ENCODE results near the gene ABCB11. TPM values are rescaled to one million over a fixed set of nuclear protein-coding genes. Genes with fewer than 3 reads are reported as not detected.
"Not testable (repeated sequence)": the region's sequence is repeated elsewhere in the genome, so short reads cannot be mapped to it uniquely, and the experiment has no call there.

The ABCB11 gene
- total RNA-seq, 2 experiments from 2014 or later: not detected

DNA sequence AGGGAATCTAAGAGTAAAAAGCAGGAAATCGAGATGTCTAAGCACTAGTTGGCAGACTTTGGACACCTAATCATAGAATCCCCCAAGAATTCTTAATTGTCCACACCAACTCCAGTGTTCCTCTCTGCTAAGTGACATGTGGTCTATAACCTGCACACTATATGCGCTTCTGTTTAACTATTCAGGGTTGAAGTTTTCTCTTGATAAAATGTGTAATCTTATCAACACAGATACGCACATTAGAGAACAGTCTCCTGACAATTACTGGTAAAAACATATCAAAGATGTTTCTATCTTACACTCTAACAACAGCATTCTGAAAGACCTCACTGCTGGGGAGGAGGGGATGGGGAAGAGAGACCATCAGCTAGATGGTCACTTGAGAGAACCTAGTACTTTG lies 3.9 kb downstream of the ABCB11 start:
- no peak for DNase-seq
- no peak overlapping the region for H3K27ac Mint-ChIP-seq
- no peaks in the 10 kb centered on the region for H3K36me3 Mint-ChIP-seq
- H3K27me3 Mint-ChIP-seq: no peaks in the 10 kb centered on the region
- H3K4me3 Mint-ChIP-seq: no peak overlapping the region
- peaks cover 8% of the 10 kb centered on the region for H3K4me1 Mint-ChIP-seq
- no peaks in the 10 kb centered on the region for H3K9me3 Mint-ChIP-seq

DNA sequence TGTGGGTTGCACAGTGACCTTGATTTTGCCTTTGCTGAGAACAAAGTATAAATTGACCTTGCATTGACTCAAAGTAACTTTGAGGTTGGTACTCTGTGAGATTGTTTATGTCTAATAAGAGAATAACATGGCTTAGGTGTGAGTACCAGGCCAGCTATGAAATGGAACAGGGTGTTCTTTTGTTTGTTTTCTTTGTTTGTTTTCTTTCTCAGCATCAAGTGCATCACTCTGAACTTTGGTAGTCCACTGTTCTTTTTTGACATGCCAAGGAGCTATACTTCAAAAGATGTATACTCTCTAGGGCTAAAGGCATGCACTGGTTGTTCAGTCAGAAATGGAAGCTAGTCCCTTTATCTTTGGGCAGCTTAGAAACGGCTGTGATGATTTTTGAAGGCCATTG lies 5.1 kb downstream of the ABCB11 start:
- no peak for DNase-seq
- Mint-ChIP-seq H3K27me3 (no peaks in the 10 kb centered on the region), H3K9me3 (no peaks in the 10 kb centered on the region), H3K4me1 (peaks cover 8% of the 10 kb centered on the region), H3K4me3 (no peak overlapping the region), H3K27ac (no peak overlapping the region), H3K36me3 (no peaks in the 10 kb centered on the region)

- Mint-ChIP-seq H3K4me3 (no peak overlapping the region), H3K27me3 (no peaks in the 10 kb centered on the region), H3K9me3 (no peaks in the 10 kb centered on the region), H3K36me3 (no peaks in the 10 kb centered on the region), H3K4me1 (peaks cover 8% of the 10 kb centered on the region), H3K27ac (no peak overlapping the region)
- no peak for DNase-seq
Measured at GRCh38 chr2:169023161-169023560, 8.0 kb downstream of the ABCB11 start.

GRCh38 chr2:169018390-169018789 lies 12.7 kb downstream of the ABCB11 start:
- Mint-ChIP-seq H3K36me3 (no peaks in the 10 kb centered on the region), H3K27ac (no peak overlapping the region), H3K4me1 (no peaks in the 10 kb centered on the region), H3K4me3 (no peak overlapping the region), H3K9me3 (no peaks in the 10 kb centered on the region), H3K27me3 (peaks cover 7% of the 10 kb centered on the region)
- DNase-seq: no peak

DNA sequence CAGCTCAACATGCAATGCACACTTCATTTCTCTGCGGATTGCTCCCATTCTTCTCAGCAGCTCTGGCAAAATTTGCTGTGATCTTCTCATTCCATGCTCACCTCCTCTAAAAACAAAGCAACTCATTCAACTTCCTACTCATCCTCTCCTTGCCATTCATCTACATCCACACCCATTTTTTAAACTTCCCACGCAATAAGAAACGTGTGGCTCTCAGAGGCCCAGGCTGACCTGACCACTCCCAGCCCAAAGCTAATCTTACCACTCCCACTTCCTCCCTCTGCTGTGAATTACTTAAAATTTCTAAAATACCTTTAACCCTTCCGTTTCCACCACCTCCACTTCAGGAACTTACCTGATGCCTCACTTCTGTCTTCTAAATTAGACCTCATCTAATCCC lies 15.2 kb downstream of the ABCB11 start:
- no peak for DNase-seq
- no peak overlapping the region for H3K27ac Mint-ChIP-seq
- H3K4me3 Mint-ChIP-seq: no peak overlapping the region
- peaks cover 10% of the 10 kb centered on the region for H3K27me3 Mint-ChIP-seq
- H3K36me3 Mint-ChIP-seq: no peaks in the 10 kb centered on the region
- H3K4me1 Mint-ChIP-seq: no peaks in the 10 kb centered on the region
- no peaks in the 10 kb centered on the region for H3K9me3 Mint-ChIP-seq

DNA sequence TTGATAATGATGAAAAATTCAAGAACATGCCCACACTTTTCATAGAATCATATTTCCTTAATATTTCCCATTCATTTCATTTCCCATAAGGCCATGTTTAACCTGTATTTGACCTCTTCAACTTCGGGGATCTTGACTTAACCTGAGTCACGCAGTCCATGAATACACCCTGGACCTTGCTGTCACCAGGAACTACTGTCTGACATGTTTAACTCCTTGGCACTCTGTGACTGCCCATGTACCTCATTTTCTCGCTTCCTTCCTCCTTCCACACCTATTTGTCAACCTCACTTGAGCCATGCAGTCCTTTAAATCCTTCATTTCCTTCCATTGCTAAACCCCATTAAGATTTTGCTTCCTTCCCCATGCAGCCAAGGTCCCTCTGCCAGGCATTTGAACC lies 16.3 kb downstream of the ABCB11 start:
- Mint-ChIP-seq H3K27ac (no peak overlapping the region), H3K36me3 (no peaks in the 10 kb centered on the region), H3K4me3 (no peak overlapping the region), H3K27me3 (peaks cover 10% of the 10 kb centered on the region), H3K4me1 (no peaks in the 10 kb centered on the region), H3K9me3 (no peaks in the 10 kb centered on the region)
- DNase-seq: no peak

DNA sequence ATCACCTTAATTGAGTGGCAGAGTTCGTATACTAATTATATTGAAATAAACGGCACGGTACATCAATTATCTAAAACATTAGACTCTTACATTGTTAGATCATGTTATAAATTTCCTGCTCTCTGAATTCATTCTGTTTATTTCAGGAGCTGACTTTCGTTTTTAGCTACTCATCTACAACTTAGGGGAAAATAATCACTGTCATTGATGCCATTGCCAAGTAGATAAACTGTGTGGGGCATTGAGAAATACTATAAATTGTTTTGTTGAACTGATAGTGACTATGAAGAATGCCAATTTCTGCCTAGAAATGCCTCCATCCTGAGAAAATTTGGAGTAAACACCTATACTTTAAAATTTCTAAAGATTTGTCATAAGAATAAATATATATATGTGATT lies 17.5 kb downstream of the ABCB11 start:
- peaks cover 10% of the 10 kb centered on the region for H3K27me3 Mint-ChIP-seq
- no peak overlapping the region for H3K4me3 Mint-ChIP-seq
- H3K9me3 Mint-ChIP-seq: no peaks in the 10 kb centered on the region
- no peak for DNase-seq
- no peaks in the 10 kb centered on the region for H3K36me3 Mint-ChIP-seq
- H3K4me1 Mint-ChIP-seq: no peaks in the 10 kb centered on the region
- H3K27ac Mint-ChIP-seq: no peak overlapping the region

DNA sequence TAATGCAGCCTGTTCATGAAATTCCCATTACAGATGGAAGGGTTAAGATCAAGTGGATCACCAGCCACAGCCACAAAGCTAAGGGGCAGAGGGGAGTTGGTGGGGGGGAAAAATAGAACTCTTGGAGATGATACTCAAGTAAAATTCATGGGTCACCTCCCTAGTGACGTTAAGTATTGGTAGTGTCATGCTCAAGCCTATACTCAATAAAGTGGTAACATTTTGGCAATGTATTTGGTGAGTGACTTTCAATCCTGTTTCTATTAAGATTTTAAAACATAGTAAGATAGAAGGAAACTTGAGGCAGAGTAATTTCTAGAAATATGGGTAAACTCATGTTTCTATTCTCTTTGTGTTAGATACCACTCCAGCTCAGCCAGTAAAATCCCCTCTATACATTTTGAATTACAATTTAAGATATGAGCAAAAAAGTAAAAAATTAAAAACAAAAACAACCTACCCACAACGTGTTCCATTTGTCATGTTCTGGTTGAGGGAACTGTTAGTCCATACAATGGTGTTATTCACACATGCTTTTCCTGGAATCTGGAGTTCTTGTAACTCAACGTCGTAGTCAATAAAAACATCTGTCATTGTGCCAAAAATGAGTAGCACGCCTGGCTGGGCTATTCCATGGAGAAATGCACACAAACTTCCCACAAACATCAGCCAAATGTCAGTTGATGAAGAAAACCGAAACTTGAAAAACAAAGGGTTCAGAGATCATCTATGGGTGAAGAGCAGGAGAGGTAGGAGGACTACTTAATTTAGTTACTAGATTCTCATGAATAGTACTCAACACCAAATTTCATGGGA lies 18.1 kb downstream of the ABCB11 start:
- Mint-ChIP-seq H3K27ac (no peak overlapping the region), H3K4me1 (peaks cover 4% of the 10 kb centered on the region), H3K36me3 (no peaks in the 10 kb centered on the region), H3K4me3 (no peak overlapping the region), H3K9me3 (no peaks in the 10 kb centered on the region), H3K27me3 (peaks cover 10% of the 10 kb centered on the region)
- DNase-seq: no peak

DNA sequence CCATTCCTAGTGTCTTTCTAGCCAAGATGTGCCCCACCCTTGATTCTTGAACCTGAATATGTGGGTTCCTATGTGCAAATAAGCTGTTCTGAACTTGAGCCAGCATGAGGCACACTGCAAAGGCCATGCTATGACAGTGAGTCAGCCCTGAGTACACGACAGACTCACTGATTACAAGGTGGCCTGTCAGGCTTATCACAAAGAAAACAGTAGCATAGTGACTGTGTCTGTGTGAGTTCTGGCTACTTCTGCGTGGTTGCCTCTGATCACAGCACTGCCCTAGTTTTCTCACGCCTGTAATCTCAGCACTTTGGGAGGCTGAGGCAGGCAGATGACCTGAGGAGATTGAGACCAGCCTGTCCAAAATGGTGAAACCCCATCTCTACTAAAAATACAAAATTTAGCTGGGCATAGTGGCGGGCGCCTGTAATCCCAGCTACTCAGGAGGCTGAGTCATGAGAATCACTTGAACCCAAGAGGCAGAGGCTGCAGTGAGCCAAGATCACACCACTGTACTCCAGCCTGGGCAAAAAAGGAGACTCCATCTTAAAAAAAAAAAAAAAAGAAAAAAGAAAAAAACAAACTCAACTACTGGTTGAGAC lies 18.8 kb downstream of the ABCB11 start:
- DNase-seq, H3K36me3 Mint-ChIP-seq, H3K4me3 Mint-ChIP-seq, H3K27ac Mint-ChIP-seq, H3K9me3 Mint-ChIP-seq, H3K4me1 Mint-ChIP-seq: not testable (repeated sequence)
- H3K27me3 Mint-ChIP-seq: peaks cover 10% of the 10 kb centered on the region

DNA sequence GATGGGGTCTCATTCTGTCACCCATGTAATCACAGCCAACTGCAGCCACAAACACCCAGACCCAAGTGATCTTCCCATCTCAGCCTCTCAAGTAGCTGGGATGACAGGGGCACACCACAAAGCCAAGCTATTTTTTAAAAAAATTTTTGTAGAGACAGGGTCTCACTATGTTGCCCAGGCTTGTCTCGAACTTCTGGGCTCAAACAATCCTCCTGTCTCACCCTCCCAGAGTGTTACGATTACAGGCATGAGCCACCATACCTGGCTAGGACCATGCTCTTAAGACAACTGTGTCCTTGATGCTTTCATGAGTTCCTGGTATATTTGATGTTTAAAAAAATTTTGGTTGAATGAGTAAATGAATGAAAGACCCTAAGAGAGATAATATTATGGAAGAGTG lies 19.4 kb downstream of the ABCB11 start:
- Mint-ChIP-seq H3K4me1 (peaks cover 10% of the 10 kb centered on the region), H3K9me3 (no peaks in the 10 kb centered on the region), H3K27me3 (peaks cover 10% of the 10 kb centered on the region), H3K4me3 (no peak overlapping the region), H3K27ac (no peak overlapping the region), H3K36me3 (no peaks in the 10 kb centered on the region)
- DNase-seq: no peak

- Mint-ChIP-seq H3K4me1 (peaks cover 10% of the 10 kb centered on the region), H3K9me3 (no peaks in the 10 kb centered on the region), H3K4me3 (no peak overlapping the region), H3K36me3 (no peaks in the 10 kb centered on the region), H3K27ac (no peak overlapping the region), H3K27me3 (peaks cover 6% of the 10 kb centered on the region)
- no peak for DNase-seq
Measured at GRCh38 chr2:169010633-169011460, 20.3 kb downstream of the ABCB11 start.

DNA sequence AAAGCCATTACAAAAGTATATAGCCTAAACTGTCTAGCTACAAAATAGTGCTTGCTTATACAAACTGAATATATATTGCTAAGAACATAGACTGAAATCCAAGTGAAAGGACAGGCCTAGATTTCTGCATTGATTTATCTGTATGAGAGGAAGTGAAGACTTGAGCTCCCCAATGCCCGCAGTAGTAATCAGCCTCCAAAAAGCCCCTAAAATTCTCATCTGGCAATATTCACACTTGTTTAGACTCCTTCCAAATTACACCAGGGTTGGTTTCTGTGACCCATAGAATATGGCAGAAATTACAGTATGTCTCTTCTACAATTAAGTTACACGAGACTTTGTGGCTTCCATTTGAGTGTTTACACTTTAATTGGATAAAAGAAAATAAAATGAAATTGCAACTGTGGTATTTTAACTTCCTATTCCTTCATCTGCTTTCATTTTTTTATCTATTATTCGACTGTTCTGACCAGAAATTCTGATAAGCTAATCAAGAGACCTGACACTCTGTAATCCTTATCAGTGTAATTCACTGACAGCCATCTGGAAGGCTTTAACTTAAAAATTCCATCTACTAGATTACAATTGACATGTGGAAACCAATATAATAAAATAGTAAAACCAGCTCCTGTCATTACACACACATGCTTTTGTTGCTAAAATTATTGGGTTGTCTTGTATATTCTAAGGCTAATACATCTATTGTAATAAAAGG lies 21.1 kb downstream of the ABCB11 start:
- no peaks in the 10 kb centered on the region for H3K36me3 Mint-ChIP-seq
- no peaks in the 10 kb centered on the region for H3K9me3 Mint-ChIP-seq
- peaks cover 10% of the 10 kb centered on the region for H3K4me1 Mint-ChIP-seq
- no peak for DNase-seq
- H3K27me3 Mint-ChIP-seq: peaks cover 3% of the 10 kb centered on the region
- no peak overlapping the region for H3K27ac Mint-ChIP-seq
- H3K4me3 Mint-ChIP-seq: no peak overlapping the region

DNA sequence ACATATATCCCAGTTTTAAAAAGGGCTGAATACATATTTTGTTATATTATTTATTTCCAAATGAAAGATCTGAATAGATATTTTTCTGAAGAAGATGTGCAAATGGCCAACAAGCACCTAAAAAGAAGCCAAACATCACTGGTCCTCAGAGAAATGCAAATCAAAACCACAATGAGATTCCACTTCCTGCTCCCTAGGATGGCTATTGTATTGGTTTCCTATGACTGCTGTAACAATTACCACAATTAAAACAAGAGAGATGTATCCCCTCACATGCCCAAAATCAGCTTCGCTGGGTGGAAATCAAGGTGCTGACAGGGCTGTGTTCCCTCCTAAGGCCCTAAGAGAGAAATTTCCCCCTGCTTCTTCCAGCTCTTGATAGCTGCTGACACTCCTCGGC lies 23.2 kb downstream of the ABCB11 start:
- Mint-ChIP-seq H3K27ac (no peak overlapping the region), H3K4me3 (no peak overlapping the region), H3K9me3 (no peaks in the 10 kb centered on the region), H3K36me3 (no peaks in the 10 kb centered on the region), H3K27me3 (peaks cover 8% of the 10 kb centered on the region), H3K4me1 (peaks cover 10% of the 10 kb centered on the region)
- no peak for DNase-seq

GRCh38 chr2:169007356-169007755 lies 23.8 kb downstream of the ABCB11 start:
- DNase-seq: no peak
- H3K27ac Mint-ChIP-seq: no peak overlapping the region
- H3K4me3 Mint-ChIP-seq: no peak overlapping the region
- H3K27me3 Mint-ChIP-seq: peaks cover 8% of the 10 kb centered on the region
- no peaks in the 10 kb centered on the region for H3K36me3 Mint-ChIP-seq
- peaks cover 10% of the 10 kb centered on the region for H3K4me1 Mint-ChIP-seq
- no peaks in the 10 kb centered on the region for H3K9me3 Mint-ChIP-seq

DNA sequence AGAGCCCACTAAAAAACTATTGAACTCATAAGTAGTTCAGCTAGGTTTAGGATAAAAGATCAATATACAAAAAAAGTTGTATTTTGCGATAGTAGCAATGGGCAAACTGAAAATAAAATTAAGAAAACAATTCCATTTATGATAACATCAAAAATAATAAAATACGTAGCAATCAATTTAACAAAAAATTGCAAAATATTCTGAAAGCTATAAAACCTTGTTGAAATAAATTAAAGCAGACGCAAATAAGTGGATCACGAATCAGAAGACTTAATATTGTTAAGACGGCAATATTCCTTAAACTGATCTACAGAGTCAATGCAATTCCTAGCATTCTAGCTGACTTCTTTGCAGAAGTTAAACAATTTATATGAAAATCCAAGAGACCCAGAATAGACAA lies 24.5 kb downstream of the ABCB11 start:
- Mint-ChIP-seq H3K9me3 (no peaks in the 10 kb centered on the region), H3K27me3 (peaks cover 8% of the 10 kb centered on the region), H3K4me1 (peaks cover 10% of the 10 kb centered on the region), H3K27ac (no peak overlapping the region), H3K36me3 (no peaks in the 10 kb centered on the region), H3K4me3 (no peak overlapping the region)
- no peak for DNase-seq
